HUES6 (cell line): ENCODE results near the gene ESPN.

Experiments
- H3K27ac ChIP-seq: 2 replicates; pipeline ENCODE4 v1.7.0; 2013; ENCODE audit warnings: low read depth, mild to moderate bottlenecking, low read length, inconsistent platforms
- H3K27me3 ChIP-seq: 2 replicates; pipeline ENCODE4 v1.6.1; 2013; ENCODE audit warnings: low read length; ENCODE audit not compliant: control insufficient read depth, insufficient read depth
- H3K36me3 ChIP-seq: 2 replicates; pipeline ENCODE4 v1.6.1; 2013; ENCODE audit warnings: low read length; ENCODE audit not compliant: control insufficient read depth, insufficient read depth
- H3K4me1 ChIP-seq: 2 replicates; pipeline ENCODE4 v1.6.1; 2013; ENCODE audit warnings: low read length; ENCODE audit not compliant: control insufficient read depth, insufficient read depth
- H3K4me3 ChIP-seq: 2 replicates; pipeline ENCODE4 v1.5.1; 2013; ENCODE audit warnings: low read depth, low read length
- H3K9ac ChIP-seq: one replicate; pipeline ENCODE4 v1.6.1; 2013; ENCODE audit warnings: mild to moderate bottlenecking, low read length
- H3K9me3 ChIP-seq: 2 replicates; pipeline ENCODE4 v1.6.1; 2013; ENCODE audit warnings: low read depth, low read length; ENCODE audit not compliant: control insufficient read depth, insufficient read depth

Gene ESPN

DNA sequence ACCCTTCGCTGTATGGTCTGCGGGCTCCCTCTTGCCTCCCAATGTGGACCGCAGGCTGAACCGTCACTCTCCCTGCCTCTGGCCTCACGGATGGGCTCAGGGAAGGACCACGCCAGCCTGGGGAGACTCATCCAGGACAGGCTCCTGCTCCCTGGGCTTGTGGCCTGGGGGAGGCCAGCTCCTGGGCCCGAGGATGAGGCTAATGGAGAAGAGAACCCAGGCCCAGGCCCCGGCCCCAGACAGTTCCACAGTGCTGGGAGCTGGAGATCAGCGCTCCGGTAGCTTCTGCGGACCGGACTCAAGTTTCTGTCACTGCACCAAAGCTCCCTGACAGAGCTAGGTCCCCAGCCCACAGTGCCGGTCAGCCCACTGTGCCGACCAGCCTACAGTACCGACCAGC is 80.3 kb downstream of the ESPN start:
- Histone ChIP-seq H3K27ac (no peak overlapping the region), H3K9ac (no peak overlapping the region), H3K36me3 (no peaks in the 10 kb centered on the region), H3K27me3 (no peaks in the 10 kb centered on the region), H3K9me3 (no peaks in the 10 kb centered on the region), H3K4me1 (peaks cover 4% of the 10 kb centered on the region; the same call in 1 of the 2 replicates), H3K4me3 (no peak overlapping the region)

DNA sequence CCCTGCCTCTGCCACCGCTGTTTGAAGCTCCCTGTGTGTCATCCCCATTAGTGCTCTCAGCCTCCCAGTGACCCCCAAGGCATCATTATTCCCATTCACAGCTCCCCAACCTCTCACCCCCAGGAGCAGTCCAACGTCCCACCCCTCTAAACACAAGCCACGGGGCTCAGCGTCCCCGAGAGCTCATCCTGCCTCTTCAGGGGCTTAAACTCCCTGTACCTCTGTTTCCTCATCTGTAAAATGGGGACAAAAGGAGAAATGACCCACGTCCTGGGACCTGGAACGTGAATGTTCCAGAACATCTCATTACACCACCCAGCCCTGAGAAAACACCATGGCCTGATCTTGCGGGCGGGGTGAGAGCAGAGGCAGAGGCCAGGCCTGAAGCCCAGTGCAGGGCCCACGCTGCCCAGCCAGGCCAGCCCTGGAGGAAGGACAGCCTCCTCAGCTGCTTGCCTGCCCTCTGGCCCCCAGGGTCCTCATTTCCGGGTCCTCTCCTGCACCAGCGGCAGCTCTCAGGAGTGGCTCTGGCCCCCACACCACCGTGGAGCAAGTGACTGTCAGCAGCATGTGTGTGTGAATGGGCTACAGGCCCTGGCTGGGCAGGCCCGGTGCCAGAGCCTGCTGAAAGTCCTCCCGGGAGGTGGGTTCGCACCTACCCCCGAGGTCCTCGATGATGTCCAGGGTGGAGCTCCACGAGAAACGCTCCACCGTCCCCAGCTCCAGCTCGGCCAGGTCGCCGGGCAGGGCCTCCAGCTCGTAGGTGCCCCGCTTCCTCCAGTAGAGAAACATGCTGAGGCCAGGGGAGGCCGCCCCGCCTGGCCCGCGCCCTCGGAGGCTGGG is 81.0 kb downstream of the ESPN start:
- Histone ChIP-seq H3K4me3 (no peak overlapping the region), H3K27ac (no peak overlapping the region), H3K36me3 (no peaks in the 10 kb centered on the region), H3K9me3 (no peaks in the 10 kb centered on the region), H3K27me3 (no peaks in the 10 kb centered on the region), H3K4me1 (peaks cover 4% of the 10 kb centered on the region; the same call in 1 of the 2 replicates), H3K9ac (no peak overlapping the region)

DNA sequence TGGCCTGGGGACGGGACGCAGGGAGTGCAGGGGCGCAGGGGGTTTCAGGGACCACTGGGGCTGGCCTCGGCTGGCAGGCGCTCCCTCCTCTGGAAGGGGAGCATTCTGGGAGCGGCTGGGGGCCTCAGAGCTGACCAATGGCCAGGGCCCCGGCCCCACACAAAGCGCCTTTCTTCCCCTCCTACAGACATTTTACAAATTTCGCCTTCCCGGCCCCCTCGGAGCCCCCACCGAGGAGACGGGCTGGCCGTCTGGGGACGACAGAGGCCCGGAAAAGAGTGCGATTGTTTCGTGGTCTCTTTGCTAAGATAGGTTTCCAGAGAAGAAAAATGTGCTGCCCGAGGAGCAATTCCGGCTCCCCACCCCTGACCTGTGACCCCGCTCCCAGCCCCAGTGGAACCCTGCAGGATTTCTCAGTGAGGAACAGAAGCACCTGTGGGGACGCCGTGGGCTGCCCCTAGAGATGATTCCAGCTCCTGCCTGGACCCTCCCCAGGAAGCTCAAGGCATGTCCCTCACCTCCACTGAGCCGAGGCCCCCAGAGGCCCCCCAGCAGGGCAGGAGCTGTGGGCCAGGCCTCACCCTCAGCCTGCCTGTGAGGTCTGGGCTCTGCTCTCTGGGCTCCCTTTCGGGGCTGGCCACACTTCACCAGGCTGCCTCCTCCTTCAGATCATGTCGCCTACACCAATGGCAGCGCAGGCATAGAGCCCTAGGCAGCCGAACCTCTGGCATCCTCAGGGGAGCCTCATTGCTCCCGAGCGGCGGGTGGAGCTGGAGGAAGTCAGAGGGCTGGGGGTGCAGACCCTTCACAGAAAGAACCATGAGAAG is 81.8 kb downstream of the ESPN start:
- H3K27ac ChIP-seq: no peak overlapping the region
- H3K36me3 ChIP-seq: no peaks in the 10 kb centered on the region
- no peak overlapping the region for H3K9ac ChIP-seq
- H3K4me1 ChIP-seq: peaks cover 4% of the 10 kb centered on the region; the same call in 1 of the 2 replicates
- H3K4me3 ChIP-seq: no peak overlapping the region
- no peaks in the 10 kb centered on the region for H3K27me3 ChIP-seq
- H3K9me3 ChIP-seq: no peaks in the 10 kb centered on the region

DNA sequence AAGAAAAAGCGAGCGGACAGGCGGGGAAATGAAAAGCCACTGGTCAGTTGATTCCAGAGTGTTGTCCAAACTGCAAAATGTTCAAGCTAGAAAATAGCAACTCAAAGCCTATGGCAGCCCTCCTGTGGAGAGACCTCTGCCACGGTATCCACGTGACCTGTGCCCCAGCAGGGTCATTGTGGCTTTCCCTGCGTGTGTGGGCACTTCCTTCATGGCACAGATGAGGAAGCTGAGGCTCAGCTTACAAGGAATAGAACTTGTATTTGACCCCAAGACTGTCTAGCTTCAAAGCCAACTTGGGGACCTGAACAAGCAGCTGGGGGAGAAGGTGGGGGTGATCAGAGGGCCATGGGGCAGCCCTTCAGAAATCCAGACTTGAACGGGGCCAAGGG is 82.5 kb downstream of the ESPN start:
- H3K27me3 ChIP-seq: no peaks in the 10 kb centered on the region
- H3K9me3 ChIP-seq: no peaks in the 10 kb centered on the region
- no peak overlapping the region for H3K27ac ChIP-seq
- H3K4me3 ChIP-seq: no peak overlapping the region
- no peak overlapping the region for H3K9ac ChIP-seq
- H3K36me3 ChIP-seq: no peaks in the 10 kb centered on the region
- H3K4me1 ChIP-seq: peaks cover 4% of the 10 kb centered on the region; the same call in 1 of the 2 replicates

DNA sequence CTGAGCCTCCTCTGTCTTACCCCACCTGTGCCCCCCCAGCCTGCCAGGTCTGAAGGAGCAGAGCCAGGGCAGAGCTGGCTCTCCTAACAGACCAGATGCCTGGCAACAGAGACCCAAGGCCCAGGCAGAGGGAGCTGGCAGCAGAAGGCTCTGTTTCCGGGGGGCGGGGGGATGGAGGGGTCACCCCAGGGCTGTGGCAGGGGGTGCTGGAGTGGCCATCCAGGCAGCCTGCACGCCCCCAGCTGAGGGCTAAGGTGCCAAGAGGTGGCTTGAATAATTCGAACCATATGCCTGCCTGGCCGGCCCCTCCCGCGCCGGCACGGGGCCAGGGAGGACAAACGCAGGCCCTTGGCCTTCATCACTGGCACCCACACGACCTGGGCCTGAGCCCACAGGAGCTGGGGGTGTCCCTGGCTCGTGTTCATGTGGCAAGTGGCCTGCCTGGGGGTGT is 82.9 kb downstream of the ESPN start:
- Histone ChIP-seq H3K4me3 (no peak overlapping the region), H3K4me1 (peaks cover 4% of the 10 kb centered on the region; the same call in 1 of the 2 replicates), H3K36me3 (no peaks in the 10 kb centered on the region), H3K9me3 (no peaks in the 10 kb centered on the region), H3K9ac (no peak overlapping the region), H3K27ac (no peak overlapping the region), H3K27me3 (no peaks in the 10 kb centered on the region)

DNA sequence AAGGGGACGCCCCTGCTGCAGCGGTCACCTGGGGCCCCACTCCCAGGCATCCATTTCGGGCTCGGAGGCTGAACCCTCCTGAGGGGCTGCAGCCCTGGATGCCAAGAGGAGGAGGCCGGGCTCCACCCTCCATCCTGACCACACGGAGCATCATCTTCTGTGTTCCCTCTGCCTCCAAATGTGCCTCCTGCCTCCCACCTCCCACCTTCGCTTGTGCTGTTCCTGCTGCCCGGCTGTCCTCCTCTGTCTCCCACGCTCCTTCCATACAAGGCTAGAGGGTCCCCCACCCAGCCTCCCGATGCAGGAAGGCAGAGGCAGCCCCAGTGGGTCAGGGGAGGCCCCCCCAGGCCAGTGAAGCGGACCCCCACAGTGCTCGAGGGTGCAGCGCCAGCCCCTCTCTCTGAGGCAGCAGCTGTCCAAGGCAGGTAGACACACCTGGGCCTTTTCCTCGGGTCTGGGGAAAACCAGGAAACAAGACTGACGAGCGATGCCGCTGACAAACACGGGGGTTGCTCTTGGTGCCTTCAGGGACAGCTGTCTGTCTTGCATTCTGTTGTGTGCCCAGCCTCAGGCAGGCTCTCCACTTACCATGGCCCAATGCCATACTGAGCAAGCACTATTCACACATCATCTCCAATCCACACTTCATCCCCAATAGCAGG is 83.7 kb downstream of the ESPN start:
- Histone ChIP-seq H3K36me3 (no peaks in the 10 kb centered on the region), H3K27me3 (no peaks in the 10 kb centered on the region), H3K4me1 (peaks cover 8% of the 10 kb centered on the region; the same call in 1 of the 2 replicates), H3K9ac (no peak overlapping the region), H3K27ac (no peak overlapping the region), H3K4me3 (no peak overlapping the region), H3K9me3 (no peaks in the 10 kb centered on the region)

DNA sequence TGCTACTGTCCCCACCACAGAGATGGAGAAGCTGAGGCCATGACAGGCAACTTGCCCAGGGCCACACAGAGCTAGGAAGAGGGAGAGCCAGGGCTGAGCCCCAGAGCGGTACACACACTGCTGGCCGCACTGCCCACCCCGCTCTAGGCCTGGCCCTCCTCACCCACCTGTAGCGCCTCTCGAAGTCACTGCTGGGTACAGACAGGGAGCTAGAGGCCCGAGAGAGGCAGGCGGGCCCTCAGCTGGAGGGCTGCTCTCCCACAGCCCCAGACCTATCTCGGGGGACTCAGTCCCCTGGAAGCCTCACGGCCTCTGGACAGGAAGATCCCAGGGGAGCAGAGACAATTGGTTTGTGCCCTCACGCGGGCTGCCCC is 84.2 kb downstream of the ESPN start:
- peaks cover 8% of the 10 kb centered on the region; the same call in 1 of the 2 replicates for H3K4me1 ChIP-seq
- H3K36me3 ChIP-seq: no peaks in the 10 kb centered on the region
- H3K9me3 ChIP-seq: no peaks in the 10 kb centered on the region
- no peak overlapping the region for H3K4me3 ChIP-seq
- no peaks in the 10 kb centered on the region for H3K27me3 ChIP-seq
- H3K9ac ChIP-seq: no peak overlapping the region
- H3K27ac ChIP-seq: no peak overlapping the region

DNA sequence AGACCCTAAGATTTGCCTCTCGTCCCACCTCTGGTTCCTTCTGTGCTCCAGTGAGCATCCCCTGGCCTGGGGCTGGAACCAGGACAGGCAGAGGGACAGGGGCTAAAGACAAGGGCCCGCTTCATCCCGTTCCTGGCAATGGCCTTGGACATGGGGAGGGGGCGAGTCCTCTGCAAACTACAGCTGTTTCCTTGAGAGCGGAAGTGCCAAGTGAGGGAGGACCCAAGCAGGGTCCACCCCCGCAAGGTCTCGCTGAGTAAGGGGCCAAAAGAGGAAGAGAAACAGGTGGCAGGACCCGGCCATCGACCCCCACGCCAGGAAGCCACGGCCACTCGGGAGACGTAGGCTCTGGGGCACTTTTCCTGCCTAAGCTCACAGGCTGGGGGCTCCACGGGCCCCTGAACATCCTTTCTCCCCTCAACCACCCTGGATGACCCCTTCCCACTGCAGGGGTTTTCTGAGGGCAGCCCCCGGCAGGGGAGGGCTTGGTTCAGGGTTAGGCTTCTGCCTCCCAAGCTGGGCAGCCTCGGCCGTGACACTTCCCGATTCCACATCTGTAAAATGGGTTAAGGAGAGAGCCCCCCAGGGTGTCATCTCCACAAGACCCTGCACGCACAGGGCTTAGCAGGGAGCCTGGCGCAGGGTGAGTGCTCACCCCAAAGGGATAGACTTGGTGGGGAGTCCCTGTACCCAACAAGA is 84.8 kb downstream of the ESPN start:
- no peaks in the 10 kb centered on the region for H3K27me3 ChIP-seq
- H3K9ac ChIP-seq: no peak overlapping the region
- no peaks in the 10 kb centered on the region for H3K36me3 ChIP-seq
- peaks cover 8% of the 10 kb centered on the region; the same call in 1 of the 2 replicates for H3K4me1 ChIP-seq
- H3K4me3 ChIP-seq: no peak overlapping the region
- no peak overlapping the region for H3K27ac ChIP-seq
- no peaks in the 10 kb centered on the region for H3K9me3 ChIP-seq

DNA sequence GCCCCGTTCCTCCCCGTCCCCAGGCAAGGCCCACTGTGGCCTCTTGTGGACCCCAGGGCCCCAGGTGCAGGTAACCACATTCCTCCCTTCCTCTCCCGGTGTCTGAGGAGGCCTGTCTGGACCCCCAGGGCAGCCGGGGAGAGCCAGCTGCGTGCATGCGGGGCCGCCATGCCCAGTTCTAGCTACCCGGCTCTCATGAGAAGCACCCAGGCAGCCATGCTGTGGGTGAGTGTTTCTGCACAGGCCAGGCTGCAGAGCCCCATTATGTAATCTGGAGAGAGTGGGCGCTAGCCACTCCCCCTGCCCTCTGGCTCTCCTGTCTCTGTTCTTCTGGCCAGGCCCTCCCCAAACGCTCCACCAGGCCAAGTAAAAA is 85.3 kb downstream of the ESPN start:
- Histone ChIP-seq H3K4me3 (no peak overlapping the region), H3K36me3 (no peaks in the 10 kb centered on the region), H3K27me3 (no peaks in the 10 kb centered on the region), H3K9ac (no peak overlapping the region), H3K27ac (no peak overlapping the region), H3K9me3 (no peaks in the 10 kb centered on the region), H3K4me1 (peaks cover 8% of the 10 kb centered on the region; the same call in 1 of the 2 replicates)

DNA sequence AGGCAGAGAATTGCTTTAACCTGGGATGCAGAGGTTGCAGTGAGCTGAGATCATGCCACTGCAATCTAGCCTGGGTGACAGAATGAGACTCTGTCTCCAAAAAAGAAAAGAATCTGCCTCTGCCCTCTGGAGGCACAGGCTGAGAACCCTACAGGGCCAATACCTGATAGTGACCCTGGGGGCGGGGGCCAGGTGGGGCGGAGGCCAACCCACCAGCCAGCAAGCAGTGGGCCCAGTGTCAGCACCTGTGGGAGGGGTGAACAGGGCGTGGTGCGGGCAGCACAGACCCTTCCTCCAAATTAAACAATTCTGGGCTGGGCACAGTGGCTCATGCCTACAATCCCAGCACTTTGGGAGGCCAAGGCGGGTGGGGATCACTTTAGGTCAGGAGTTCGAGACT is 85.9 kb downstream of the ESPN start:
- peaks cover 8% of the 10 kb centered on the region; the same call in 1 of the 2 replicates for H3K4me1 ChIP-seq
- no peak overlapping the region for H3K27ac ChIP-seq
- no peak overlapping the region for H3K9ac ChIP-seq
- H3K4me3 ChIP-seq: no peak overlapping the region
- no peaks in the 10 kb centered on the region for H3K9me3 ChIP-seq
- H3K27me3 ChIP-seq: no peaks in the 10 kb centered on the region
- no peaks in the 10 kb centered on the region for H3K36me3 ChIP-seq
